GM21529 (cell line): ENCODE data around the gene DAAM1.

Experiments
- ATAC-seq: cut with Tn5 transposase; IDR thresholded peaks from one replicate; pipeline ENCODE4 v1.9.1; 2021; ENCODE audit not compliant: unreplicated experiment

Gene DAAM1

DNA sequence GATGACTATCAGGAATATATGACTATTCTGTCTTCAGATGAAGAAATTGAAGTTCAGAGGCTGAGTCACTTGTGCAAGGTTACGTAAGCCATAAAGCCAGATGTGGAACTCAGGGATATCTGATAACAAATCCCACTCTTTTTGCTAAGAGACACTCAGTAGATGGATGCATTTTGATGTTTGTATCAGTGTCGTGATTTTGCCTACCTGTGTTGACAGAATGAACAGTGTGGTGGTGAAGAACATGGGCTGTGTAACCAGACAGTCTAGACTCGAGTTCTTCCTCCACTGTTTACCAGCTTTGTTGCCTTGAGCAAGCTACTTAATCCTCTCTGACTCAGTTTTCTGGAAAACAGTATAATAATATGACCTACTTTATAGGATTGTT is 93.9 kb downstream of the DAAM1 start:
- ATAC-seq: no peak

GRCh38 chr14:59283361-59283760 is 94.9 kb downstream of the DAAM1 start:
- no peak for ATAC-seq

- no peak for ATAC-seq
Observed at GRCh38 chr14:59284059-59284458, 95.6 kb downstream of the DAAM1 start.

DNA sequence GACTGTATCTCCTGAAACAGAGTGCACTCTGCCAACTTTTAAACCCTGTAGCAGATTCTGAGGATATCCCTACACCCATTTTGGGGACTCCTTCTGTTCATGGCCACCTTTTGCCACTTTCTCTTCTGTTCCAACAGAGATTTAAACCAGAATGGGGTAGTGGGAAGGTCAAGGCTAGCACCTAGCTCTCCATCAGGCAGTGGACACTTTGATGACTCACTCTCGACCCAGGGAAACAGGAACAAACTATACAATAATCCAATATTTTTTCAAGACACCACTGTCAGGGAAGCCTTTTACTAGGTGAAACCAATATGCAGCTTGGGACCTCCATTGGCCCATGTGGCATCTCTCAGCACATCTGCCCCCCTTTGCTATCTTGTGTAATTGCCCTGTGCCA is 103.6 kb downstream of the DAAM1 start:
- no peak for ATAC-seq

DNA sequence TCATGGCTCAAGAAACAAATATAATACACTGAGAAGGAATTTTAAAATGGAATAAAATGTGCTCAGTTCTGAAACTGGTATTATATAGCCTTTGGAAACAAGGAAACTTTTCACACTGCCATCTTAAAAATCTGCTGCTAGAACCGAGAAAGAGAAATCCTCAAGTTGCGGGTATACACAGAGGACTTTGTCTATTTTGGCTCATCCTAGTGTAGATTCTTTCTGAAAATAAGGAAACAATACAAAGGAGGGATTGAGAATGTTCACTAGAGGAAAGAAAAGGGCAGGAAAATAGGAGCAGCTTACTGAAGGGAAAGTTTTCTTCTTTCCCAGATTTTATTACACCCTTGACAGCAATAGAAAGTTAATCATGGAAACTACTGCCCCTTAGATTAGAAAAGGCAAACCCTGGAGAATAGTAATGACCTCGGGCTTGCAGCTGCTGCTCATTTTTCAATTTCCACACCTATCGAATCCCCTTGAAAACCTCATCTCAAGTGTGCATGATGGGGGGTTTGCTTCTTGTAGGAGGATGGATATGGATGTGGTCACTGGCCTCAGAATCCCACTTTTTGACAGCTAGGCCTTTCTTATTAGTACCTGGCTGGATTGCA is 104.6 kb downstream of the DAAM1 start:
- no peak for ATAC-seq

DNA sequence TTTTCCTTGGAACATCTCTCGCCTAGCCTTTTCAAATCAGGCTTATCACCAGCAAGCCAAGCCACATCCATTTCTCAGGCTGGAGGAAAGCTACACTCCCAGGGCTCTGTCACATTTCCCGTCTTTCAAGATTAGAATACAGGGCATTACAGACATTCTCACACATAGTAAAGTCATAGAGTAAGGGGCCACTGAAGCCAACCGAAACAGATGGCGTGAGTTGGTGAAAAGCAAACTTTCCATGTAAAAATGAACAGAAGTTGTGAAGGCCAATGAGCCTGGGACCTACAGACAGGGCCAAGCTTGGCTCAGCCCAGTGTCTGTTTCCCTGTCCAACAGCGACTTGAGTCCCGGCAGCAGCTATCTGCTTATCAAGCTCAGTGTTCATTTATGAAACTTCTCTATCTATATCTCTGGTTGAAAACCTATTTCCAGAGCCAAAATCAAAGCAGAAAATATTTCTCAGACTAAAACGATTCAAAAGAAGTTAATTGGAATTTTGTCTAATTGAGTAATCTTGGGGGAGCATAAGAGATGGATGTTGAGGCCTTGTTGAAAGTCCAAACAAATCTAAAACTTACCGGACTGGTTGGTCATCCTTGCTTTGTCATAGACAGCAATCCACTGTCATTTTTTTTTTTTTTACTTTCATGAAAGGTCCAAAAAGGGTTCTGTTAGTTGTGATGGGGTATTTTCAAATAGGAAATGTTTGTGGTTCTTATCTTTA is 105.6 kb downstream of the DAAM1 start:
- ATAC-seq: no peak

DNA sequence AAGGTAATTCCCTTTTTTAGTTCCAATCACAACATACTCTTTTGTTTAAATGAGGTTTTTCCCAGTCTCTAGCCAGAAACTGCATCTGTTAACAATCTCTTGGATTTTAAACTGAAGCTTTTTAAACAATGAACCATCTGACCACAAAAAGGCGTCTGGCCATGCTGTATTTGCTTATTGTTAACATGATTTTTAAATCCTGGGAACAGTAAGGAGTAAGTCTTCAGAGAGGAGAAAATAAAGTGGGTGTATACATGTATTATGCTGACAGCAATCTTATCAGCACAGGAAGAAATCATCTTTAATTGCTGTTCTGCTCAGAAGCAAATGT is 106.2 kb downstream of the DAAM1 start:
- ATAC-seq: no peak

GRCh38 chr14:59295951-59296350 is 107.5 kb downstream of the DAAM1 start:
- no peak for ATAC-seq

DNA sequence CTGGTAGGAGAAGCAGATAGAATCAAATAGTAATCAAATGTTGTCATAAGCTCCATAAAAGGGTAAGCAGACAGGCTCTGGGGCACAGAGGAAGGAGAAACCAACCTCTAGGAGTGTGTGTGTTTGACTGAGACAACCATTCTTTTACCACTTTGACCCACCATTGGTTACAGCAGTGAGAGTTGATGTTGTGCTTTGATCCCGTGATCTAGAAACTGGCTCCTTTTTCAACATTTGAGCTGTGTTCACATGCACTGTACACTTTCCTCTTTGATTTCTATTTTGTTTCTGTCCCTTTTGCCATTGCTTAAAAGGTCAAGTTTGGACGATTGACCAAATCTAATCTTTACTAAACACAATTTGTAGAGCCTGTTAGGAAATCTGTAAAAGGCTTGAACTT is 108.0 kb downstream of the DAAM1 start:
- ATAC-seq: no peak

DNA sequence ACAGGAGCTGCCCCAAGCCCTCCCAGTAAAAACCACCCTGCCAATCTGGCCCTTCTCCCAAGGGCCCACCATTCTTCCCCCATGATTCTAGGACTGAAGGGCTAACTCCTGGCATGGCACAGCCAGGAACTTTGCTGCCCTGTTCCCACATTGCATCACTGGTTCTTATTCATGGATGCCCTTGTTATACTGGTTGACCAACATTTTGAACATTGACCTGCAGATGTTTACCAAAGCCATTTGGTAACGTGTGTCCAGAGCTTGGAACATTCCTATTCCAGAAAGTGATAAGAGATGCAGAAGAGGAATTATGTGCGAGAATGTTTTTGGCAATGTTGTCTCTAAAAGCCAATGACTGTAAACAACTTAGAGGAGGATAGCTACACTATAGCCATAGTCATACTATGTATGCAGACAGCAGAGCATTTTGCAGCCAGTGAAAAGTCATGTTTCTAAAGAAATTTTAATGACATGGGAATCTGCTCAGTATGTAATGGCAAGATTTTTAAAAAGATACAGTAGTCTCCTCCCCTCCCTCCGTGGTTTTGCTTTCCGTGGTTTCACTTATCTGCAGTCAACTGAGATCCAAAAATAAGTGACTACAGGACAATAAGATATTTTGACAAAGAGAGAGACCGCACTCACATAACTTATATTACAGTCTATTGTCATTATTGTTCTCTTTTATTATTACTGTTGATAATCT is 108.8 kb downstream of the DAAM1 start:
- ATAC-seq: no peak

GRCh38 chr14:59299731-59300130 is 111.3 kb downstream of the DAAM1 start:
- no peak for ATAC-seq

GRCh38 chr14:59301354-59301753 is 112.9 kb downstream of the DAAM1 start:
- peak; percentile 70 for ATAC-seq

GRCh38 chr14:59302313-59302712 is 113.8 kb downstream of the DAAM1 start:
- no peak for ATAC-seq

GRCh38 chr14:59303216-59303615 is 114.7 kb downstream of the DAAM1 start:
- no peak for ATAC-seq

- ATAC-seq: no peak
Observed at GRCh38 chr14:59305231-59305630, 116.8 kb downstream of the DAAM1 start.

DNA sequence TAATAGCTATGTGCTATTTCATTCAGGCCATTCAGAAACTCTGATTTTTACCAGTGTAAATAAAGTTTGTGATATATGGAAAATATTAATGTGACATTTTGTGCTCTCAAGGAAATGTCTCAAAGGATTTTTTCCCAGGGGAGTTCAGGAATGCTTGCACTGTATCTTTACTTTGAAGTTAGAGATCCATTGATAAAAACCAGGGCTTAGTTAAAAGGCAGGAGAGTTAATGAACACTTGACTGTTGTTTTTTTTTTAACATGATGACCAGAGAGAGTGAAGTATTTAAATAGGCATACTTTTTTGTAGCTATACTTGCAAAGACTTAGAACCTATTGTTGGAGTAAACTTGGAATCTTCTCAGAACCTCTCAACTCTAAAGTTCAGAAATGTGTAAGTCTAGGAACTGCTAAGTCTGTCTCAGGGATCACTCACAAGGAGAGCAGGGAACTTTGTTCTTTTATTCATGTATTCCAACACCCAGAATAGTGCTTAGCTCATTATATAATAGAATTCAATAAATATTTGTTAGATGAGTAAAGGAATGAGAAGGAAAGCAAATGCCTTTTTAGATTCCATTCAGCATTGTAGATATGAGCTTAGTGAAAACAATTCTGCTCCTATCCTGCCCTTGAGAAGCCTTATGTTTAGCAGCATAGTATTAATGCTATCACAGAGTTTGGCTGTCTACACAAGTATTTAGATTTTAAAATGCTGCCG is 117.5 kb downstream of the DAAM1 start:
- ATAC-seq: no peak

DNA sequence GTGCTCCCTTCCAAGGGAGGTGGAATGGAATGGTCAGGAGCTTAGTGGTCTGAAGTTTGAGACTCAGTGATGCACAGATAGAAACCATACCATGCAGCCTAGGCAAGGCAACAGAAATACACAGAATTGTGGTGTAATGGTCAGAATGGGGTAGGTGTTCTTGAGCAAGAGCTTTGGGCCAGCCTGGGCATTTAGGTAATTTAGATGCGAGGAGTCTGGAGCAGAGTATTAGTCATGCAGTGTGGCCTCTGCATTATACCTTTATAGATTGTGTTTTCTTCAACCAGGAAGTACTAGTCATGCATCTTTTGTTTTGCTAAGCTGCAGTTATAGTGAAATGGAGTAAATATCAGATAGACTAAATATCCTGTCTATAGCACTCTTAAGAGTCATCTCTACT is 118.3 kb downstream of the DAAM1 start:
- no peak for ATAC-seq

DNA sequence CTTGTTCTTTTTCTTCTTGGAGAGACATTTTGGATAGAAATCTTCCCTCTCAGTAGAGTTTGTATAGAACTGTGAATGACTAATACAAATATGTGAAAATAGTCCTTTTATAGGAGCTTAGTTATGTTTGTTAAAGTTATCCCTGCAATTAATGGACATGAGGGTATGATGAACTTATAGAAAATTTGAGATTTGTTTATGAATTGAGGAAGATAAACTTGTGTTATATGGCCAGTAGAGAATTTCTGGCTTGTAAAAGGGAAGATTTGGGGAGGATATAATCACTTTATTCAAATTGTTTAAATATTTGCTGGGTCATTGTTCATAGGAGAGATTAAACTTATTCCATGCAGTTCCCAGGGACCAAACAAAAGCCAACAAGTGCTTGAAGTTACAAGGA is 119.6 kb downstream of the DAAM1 start:
- ATAC-seq: no peak

DNA sequence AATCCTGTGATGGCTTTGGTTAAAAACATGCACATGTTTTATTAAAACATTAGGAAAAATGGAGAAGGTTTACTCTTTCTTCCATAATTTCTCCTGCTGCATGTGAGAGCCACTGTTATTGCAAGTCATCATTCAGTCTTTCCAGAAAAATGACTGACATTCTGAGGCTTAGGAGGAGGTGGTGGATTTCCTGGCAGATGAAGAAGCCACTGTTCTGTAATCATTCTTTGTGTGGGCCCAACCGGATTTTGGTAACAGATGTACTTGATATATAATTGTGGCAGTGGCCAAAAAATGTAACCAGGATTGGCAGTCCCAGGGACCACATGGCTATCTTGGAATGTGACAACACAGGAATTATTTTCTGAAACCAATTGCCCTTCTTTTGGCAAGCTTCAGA is 120.2 kb downstream of the DAAM1 start:
- ATAC-seq: no peak

GRCh38 chr14:59309291-59309900 is 120.9 kb downstream of the DAAM1 start:
- no peak for ATAC-seq

DNA sequence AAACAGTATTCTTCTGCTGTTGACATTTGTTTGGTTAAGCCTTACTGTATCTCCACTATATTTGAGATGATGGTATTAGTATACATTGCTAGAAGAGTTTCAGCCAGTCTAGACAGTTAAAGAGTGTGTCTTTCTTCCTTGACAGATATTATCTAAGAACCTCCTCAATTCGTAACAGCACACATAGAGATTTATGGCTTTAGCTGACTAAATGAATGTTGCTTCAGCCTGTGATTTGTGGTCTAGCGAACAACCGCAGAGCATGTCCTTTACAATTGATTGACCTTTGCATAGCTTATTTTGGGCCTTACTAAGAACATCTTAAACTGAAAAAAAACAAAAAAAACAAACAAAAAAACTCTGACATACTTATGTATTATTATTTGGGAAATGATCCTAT is 122.2 kb downstream of the DAAM1 start:
- no peak for ATAC-seq
